ENCODE data around the gene CAPN7.
A peak's percentile ranks its signal among the peaks of the same experiment; 100 is the strongest.

Gene CAPN7

GRCh38 chr3:15276028-15276724 lies 70.1 kb downstream of the CAPN7 start:
- no peak for DNase-seq (ENCODE audit: low read depth)

- no peak for DNase-seq (ENCODE audit: low read depth)
Observed at GRCh38 chr3:15277861-15278500, 71.9 kb downstream of the CAPN7 start.

- no peak for DNase-seq (ENCODE audit: low read depth)
Observed at GRCh38 chr3:15279205-15279604, 73.2 kb downstream of the CAPN7 start.

GRCh38 chr3:15279671-15280402 lies 73.8 kb downstream of the CAPN7 start:
- no peak for DNase-seq (ENCODE audit: low read depth)

GRCh38 chr3:15280853-15281532 lies 74.9 kb downstream of the CAPN7 start:
- no peak for DNase-seq (ENCODE audit: low read depth)

GRCh38 chr3:15281817-15282216 lies 75.8 kb downstream of the CAPN7 start:
- no peak for DNase-seq (ENCODE audit: low read depth)

- DNase-seq (ENCODE audit: low read depth), result no peak
Observed at GRCh38 chr3:15283702-15284101, 77.7 kb downstream of the CAPN7 start.

- DNase-seq (ENCODE audit: low read depth), result no peak
Observed at GRCh38 chr3:15284121-15284889, 78.3 kb downstream of the CAPN7 start.

- no peak for DNase-seq (ENCODE audit: low read depth)
Observed at GRCh38 chr3:15286022-15286421, 80.0 kb downstream of the CAPN7 start.

- DNase-seq (ENCODE audit: low read depth), result peak; percentile 53
Observed at GRCh38 chr3:15287565-15288330, 81.7 kb downstream of the CAPN7 start.

GRCh38 chr3:15288331-15289035 lies 82.4 kb downstream of the CAPN7 start:
- DNase-seq (ENCODE audit: low read depth), result no peak

GRCh38 chr3:15289661-15290060 lies 83.6 kb downstream of the CAPN7 start:
- no peak for DNase-seq (ENCODE audit: low read depth)

GRCh38 chr3:15290736-15291135 lies 84.7 kb downstream of the CAPN7 start:
- DNase-seq (ENCODE audit: low read depth), result no peak

- DNase-seq (ENCODE audit: low read depth), result no peak
Observed at GRCh38 chr3:15291589-15292541, 85.8 kb downstream of the CAPN7 start.

GRCh38 chr3:15292765-15293522 lies 86.9 kb downstream of the CAPN7 start:
- DNase-seq (ENCODE audit: low read depth), result no peak

- no peak for DNase-seq (ENCODE audit: low read depth)
Observed at GRCh38 chr3:15294929-15295328, 88.9 kb downstream of the CAPN7 start.

GRCh38 chr3:15295506-15295905 lies 89.5 kb downstream of the CAPN7 start:
- no peak for DNase-seq (ENCODE audit: low read depth)

- DNase-seq (ENCODE audit: low read depth), result no peak
Observed at GRCh38 chr3:15297608-15298350, 91.7 kb downstream of the CAPN7 start.

Measured in non-pigmented ciliary epithelial cell (primary cell).